Liver (tissue), 9 donors: Measurements from ENCODE around the gene ABCG2. TPM values are rescaled to one million over a fixed set of nuclear protein-coding genes. Genes with fewer than 3 reads are reported as not detected.

Source experiments
- DNase-seq: peaks from one replicate; pipeline ENCODE4 v3.0.0-alpha.2; 2017; ENCODE audit warnings: low spot score
- H3K27ac ChIP-seq, 2 donors: one replicate each; pipeline ENCODE4 v1.7.0; 2013; ENCODE audit warnings: inconsistent platforms in 2 of 2, low read length in 2 of 2, control low read depth in 1 of 2, low read depth in 1 of 2, mild to moderate bottlenecking in 1 of 2
- H3K27me3 ChIP-seq, 4 donors: one replicate each; pipeline versions ENCODE4 v1.6.1 to v1.7.0; 2013; ENCODE audit warnings: low read length in 3 of 4, inconsistent platforms in 1 of 4, mild to moderate bottlenecking in 1 of 4, moderate library complexity in 1 of 4; ENCODE audit not compliant: control insufficient read depth in 4 of 4, insufficient read depth in 4 of 4
- H3K36me3 ChIP-seq, 4 donors: one replicate each; pipeline versions ENCODE4 v1.6.1 to v1.7.0; 2013; ENCODE audit warnings: low read length in 3 of 4, mild to moderate bottlenecking in 3 of 4, low read depth in 1 of 4, moderate library complexity in 1 of 4; ENCODE audit not compliant: control insufficient read depth in 4 of 4, insufficient read depth in 3 of 4
- H3K4me1 ChIP-seq, 4 donors: one replicate each; pipeline versions ENCODE4 v1.6.1 to v1.7.0; 2013; ENCODE audit warnings: low read length in 3 of 4, mild to moderate bottlenecking in 3 of 4, moderate library complexity in 1 of 4; ENCODE audit not compliant: control insufficient read depth in 4 of 4, insufficient read depth in 4 of 4
- H3K4me3 ChIP-seq, 3 donors: one replicate each; pipeline versions ENCODE4 v1.6.1 to v1.7.0; 2013; ENCODE audit warnings: low read length in 3 of 3, control low read depth in 1 of 3, low read depth in 1 of 3, mild to moderate bottlenecking in 1 of 3
- H3K9ac ChIP-seq, 2 donors: one replicate each; pipeline ENCODE4 v1.7.0; 2013; ENCODE audit warnings: low read length in 2 of 2, mild to moderate bottlenecking in 2 of 2, moderate library complexity in 2 of 2, control low read depth in 1 of 2, low read depth in 1 of 2
- H3K9me3 ChIP-seq, 4 donors: one replicate each; pipeline versions ENCODE4 v1.6.1 to v1.7.0; 2013; ENCODE audit warnings: low read length in 3 of 4; ENCODE audit not compliant: control insufficient read depth in 4 of 4
- ATF3 ChIP-seq: IDR thresholded peaks from 2 replicates; pipeline ENCODE4 v1.6.1; 2016; ENCODE audit warnings: antibody characterized with exemption
- CTCF ChIP-seq: fragments of 150-350 bp; IDR thresholded peaks from 2 replicates; pipeline ENCODE4 v1.5.1; 2017; ENCODE audit warnings: improper control_type of control experiment, low read depth, low read length; ENCODE audit not compliant: missing input control
- EGR1 ChIP-seq, 2 donors: IDR thresholded peaks; 2 replicates each; pipeline ENCODE4 v1.6.1; 2016 to 2018; ENCODE audit warnings: antibody characterized with exemption in 2 of 2, low read depth in 2 of 2
- FOXA1 ChIP-seq: IDR thresholded peaks from 2 replicates; pipeline ENCODE4 v1.6.1; 2016; ENCODE audit warnings: antibody characterized with exemption
- FOXA2 ChIP-seq: IDR thresholded peaks from 2 replicates; pipeline ENCODE4 v1.6.1; 2016; ENCODE audit warnings: antibody characterized with exemption
- GABPA ChIP-seq, 2 donors: IDR thresholded peaks in 1 of 2; conservative IDR thresholded peaks in 1 of 2; 2 replicates each; pipeline ENCODE4 v1.6.1; 2016; ENCODE audit warnings: antibody characterized with exemption in 2 of 2, mild to moderate bottlenecking in 1 of 2, moderate library complexity in 1 of 2
- HNF4A ChIP-seq, 2 donors: conservative IDR thresholded peaks; 2 replicates each; pipeline ENCODE4 v1.6.1; 2016; ENCODE audit warnings: antibody characterized with exemption in 2 of 2, mild to moderate bottlenecking in 2 of 2
- HNF4G ChIP-seq: IDR thresholded peaks from 2 replicates; pipeline ENCODE4 v1.6.1; 2016; ENCODE audit warnings: antibody characterized with exemption
- JUND ChIP-seq, 2 donors: IDR thresholded peaks; 2 replicates each; pipeline ENCODE4 v1.6.1; 2016; ENCODE audit warnings: antibody characterized with exemption in 2 of 2
- MAX ChIP-seq: IDR thresholded peaks from 2 replicates; pipeline ENCODE4 v1.6.1; 2016; ENCODE audit warnings: antibody characterized with exemption
- NR2F2 ChIP-seq: IDR thresholded peaks from 2 replicates; pipeline ENCODE4 v1.6.1; 2016; ENCODE audit warnings: antibody characterized with exemption
- RAD21 ChIP-seq, 2 donors: IDR thresholded peaks; 2 replicates each; pipeline ENCODE4 v1.6.1; 2016; ENCODE audit warnings: antibody characterized with exemption in 2 of 2, mild to moderate bottlenecking in 2 of 2
- REST ChIP-seq: IDR thresholded peaks from 2 replicates; pipeline ENCODE4 v1.6.1; 2016; ENCODE audit warnings: antibody characterized with exemption, mild to moderate bottlenecking
- RXRA ChIP-seq, 2 donors: IDR thresholded peaks; 2 replicates each; pipeline ENCODE4 v1.6.1; 2017 to 2018; ENCODE audit warnings: antibody characterized with exemption in 2 of 2, mild to moderate bottlenecking in 1 of 2
- SP1 ChIP-seq: IDR thresholded peaks from 2 replicates; pipeline ENCODE4 v1.6.1; 2018; ENCODE audit warnings: antibody characterized with exemption, mild to moderate bottlenecking
- TAF1 ChIP-seq: conservative IDR thresholded peaks from 2 replicates; pipeline ENCODE4 v1.6.1; 2016; ENCODE audit warnings: antibody characterized with exemption, mild to moderate bottlenecking
- YY1 ChIP-seq: IDR thresholded peaks from 2 replicates; pipeline ENCODE4 v1.6.1; 2016; ENCODE audit warnings: antibody characterized with exemption, mild to moderate bottlenecking
- ZBTB33 ChIP-seq: IDR thresholded peaks from 2 replicates; pipeline ENCODE4 v1.6.1; 2016; ENCODE audit warnings: antibody characterized with exemption
- WGBS: extraction: QIAGEN DNeasy Blood & Tissue Kit; methylation state at CpG from one replicate; pipeline ENCODE4 v1.1.7; 2013; 5-methylcytosine and 5-hydroxymethylcytosine counted together
- polyA plus RNA-seq, 2 donors: library from polyadenylated mRNA; stranded (reverse) in 1 of 2; unstranded in 1 of 2; fragments of 200-250 nt in 1 of 2; fragments of >200 nt in 1 of 2; fragmentation: Nextera tagmentation in 1 of 2; extraction: Ambion mirVana in 1 of 2; gene quantifications; one replicate each; pipeline versions ENCODE4 v1.2.1 to v1.2.3, GENCODE V29; 2013 to 2015
- total RNA-seq, 2 donors: library from RNA; depleted of rRNA; stranded (reverse); fragments of >200 nt; gene quantifications; one replicate each; pipeline ENCODE4 v1.2.3, GENCODE V29; 2014
- donor health status: healthy.
- donor health status: healthy.
- donor health status: healthy.
- donor health status: healthy.
- donor health status: healthy.

ABCG2 gene
- total and polyA plus RNA-seq, 4 donors = 1.9 to 23.6 (median 7.0) TPM

- TF ChIP-seq MAX (no peak), CTCF (no peak), YY1 (no peak), FOXA2 (no peak), EGR1 (IDR thresholded peaks at IDR 0.05; ENCODE audit: low read depth in 2 of 2) (no peak), FOXA1 (no peak), ZBTB33 (no peak), ATF3 (no peak), SP1 (no peak)
Observed at GRCh38 chr4:88208156-88208555, 49.7 kb upstream of the ABCG2 start (continued).

- no peak for TF ChIP-seq ATF3
- TF ChIP-seq ZBTB33 = no peak
- TF ChIP-seq HNF4A (conservative IDR thresholded peaks at IDR 0.05) = no peak
- TF ChIP-seq GABPA (IDR thresholded peaks at IDR 0.05 in 1 of 2, conservative IDR thresholded peaks at IDR 0.05 in 1 of 2) = no peak
- TF ChIP-seq JUND (IDR thresholded peaks at IDR 0.05) = no peak
- TF ChIP-seq NR2F2 = no peak
- TF ChIP-seq EGR1 (IDR thresholded peaks at IDR 0.05; ENCODE audit: low read depth in 2 of 2) = no peak
- TF ChIP-seq CTCF = no peak
- no peak for TF ChIP-seq RAD21 (IDR thresholded peaks at IDR 0.05)
- no peak for TF ChIP-seq TAF1
- TF ChIP-seq RXRA (IDR thresholded peaks at IDR 0.05) = no peak
- TF ChIP-seq SP1 = no peak
- TF ChIP-seq FOXA2 = no peak
- no peak for TF ChIP-seq HNF4G
- no peak for TF ChIP-seq FOXA1
- TF ChIP-seq MAX = no peak
- TF ChIP-seq REST = no peak
- no peak for TF ChIP-seq YY1
- H3K9ac ChIP-seq = no peak overlapping the region
- H3K27me3 ChIP-seq = no peaks in the 10 kb centered on the region
- no peaks in the 10 kb centered on the region for H3K9me3 ChIP-seq
- no peak overlapping the region for H3K27ac ChIP-seq
- 76% methylated on average over 4 of the region's 4 CpGs for WGBS
- no peak for DNase-seq
- no peaks in the 10 kb centered on the region for H3K36me3 ChIP-seq
- peaks cover 0 to 3% (median 2%) of the 10 kb centered on the region in 4 donors for H3K4me1 ChIP-seq
- no peak overlapping the region for H3K4me3 ChIP-seq
Observed at GRCh38 chr4:88207171-88207570, 48.7 kb upstream of the ABCG2 start.
